Activated naive CD8-positive, alpha-beta T cell treated with anti-CD3 and anti-CD28 coated beads for 36 hours (primary cell): Measurements from ENCODE around the gene GMDS. TPM values are rescaled to one million over a fixed set of nuclear protein-coding genes. Genes with fewer than 3 reads are reported as not detected.

Source experiments
- DNase-seq: peaks from one replicate; pipeline ENCODE4 v3.0.0; 2021
- H3K27ac Mint-ChIP-seq: one replicate; pipeline ENCODE4 v1.8.0; 2022; ENCODE audit warnings: mild to moderate bottlenecking, moderate library complexity, mixed read lengths
- H3K27me3 Mint-ChIP-seq: one replicate; pipeline ENCODE4 v1.8.0; 2022; ENCODE audit warnings: mild to moderate bottlenecking, mixed read lengths
- H3K36me3 Mint-ChIP-seq: one replicate; pipeline ENCODE4 v1.8.0; 2021; ENCODE audit warnings: mild to moderate bottlenecking, mixed read lengths
- H3K4me1 Mint-ChIP-seq: one replicate; pipeline ENCODE4 v1.8.0; 2021; ENCODE audit warnings: mixed read lengths
- H3K4me3 Mint-ChIP-seq: one replicate; pipeline ENCODE4 v1.8.0; 2022; ENCODE audit warnings: mild to moderate bottlenecking, moderate library complexity, mixed read lengths
- H3K9me3 Mint-ChIP-seq: one replicate; pipeline ENCODE4 v1.8.0; 2022; ENCODE audit warnings: mixed read lengths
- total RNA-seq, 2 experiments: library from RNA; stranded (reverse); gene quantifications; one replicate each; pipeline ENCODE4 v1.2.3, GENCODE V29; 2021

GMDS gene
- total RNA-seq, 2 experiments from 2014 or later, result 34.7 to 38.5 TPM

DNA sequence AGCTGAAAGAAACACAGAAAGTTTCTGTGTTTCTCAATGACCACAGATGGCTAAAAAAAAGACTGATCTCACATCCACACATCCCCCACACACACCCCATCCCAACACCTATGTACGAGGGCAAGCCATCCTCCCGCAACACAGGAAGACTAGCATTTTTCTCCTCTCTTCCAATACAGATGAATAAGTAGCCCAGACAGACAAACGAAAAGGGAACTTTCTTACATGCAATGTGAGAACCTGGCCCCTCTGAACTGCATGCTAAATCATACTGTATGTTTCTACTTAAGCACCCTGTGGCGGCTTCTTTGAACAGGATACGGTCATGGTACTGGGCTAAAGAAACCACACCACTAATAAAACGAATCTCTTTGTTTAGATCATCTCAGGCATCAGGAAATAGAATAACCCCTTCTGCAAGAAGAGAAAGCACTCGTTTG lies 116.2 kb downstream of the GMDS start:
- no peaks in the 10 kb centered on the region for H3K9me3 Mint-ChIP-seq
- peak overlapping the region; percentile 2 for H3K27ac Mint-ChIP-seq
- no peak for DNase-seq
- peaks cover 20% of the 10 kb centered on the region for H3K36me3 Mint-ChIP-seq
- H3K4me3 Mint-ChIP-seq, result no peak overlapping the region
- H3K27me3 Mint-ChIP-seq, result no peaks in the 10 kb centered on the region
- H3K4me1 Mint-ChIP-seq, result peaks cover 48% of the 10 kb centered on the region

DNA sequence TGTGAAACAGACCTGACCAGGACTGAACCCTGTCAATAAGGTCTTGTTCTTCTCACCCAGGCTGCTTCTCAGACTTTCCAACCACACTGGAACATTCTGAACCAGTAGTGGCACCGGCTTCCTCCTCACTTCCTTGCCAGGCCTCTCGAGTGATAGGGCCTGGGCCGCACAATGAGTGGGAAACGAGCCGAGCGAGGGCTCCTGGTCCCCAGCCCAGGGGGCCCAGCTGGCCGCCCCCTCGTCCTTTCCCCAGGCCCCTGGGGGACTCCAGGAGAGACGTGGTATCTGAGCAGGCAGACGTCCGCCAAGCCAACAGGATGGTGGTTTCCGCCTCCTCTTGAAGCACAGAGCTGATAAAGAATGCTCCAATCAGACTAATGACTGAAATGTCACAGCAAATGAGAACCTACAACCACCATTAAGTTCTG lies 117.9 kb downstream of the GMDS start:
- Mint-ChIP-seq H3K4me1 (peaks cover 47% of the 10 kb centered on the region), H3K9me3 (no peaks in the 10 kb centered on the region), H3K27ac (peak overlapping the region; percentile 84), H3K36me3 (peaks cover 29% of the 10 kb centered on the region), H3K27me3 (no peaks in the 10 kb centered on the region), H3K4me3 (no peak overlapping the region)
- DNase-seq, result peak; percentile 78

GRCh38 chr6:2126351-2126750 lies 119.1 kb downstream of the GMDS start:
- peaks cover 37% of the 10 kb centered on the region for H3K36me3 Mint-ChIP-seq
- H3K9me3 Mint-ChIP-seq, result no peaks in the 10 kb centered on the region
- H3K4me3 Mint-ChIP-seq, result no peak overlapping the region
- no peak overlapping the region for H3K27ac Mint-ChIP-seq
- peaks cover 45% of the 10 kb centered on the region for H3K4me1 Mint-ChIP-seq
- H3K27me3 Mint-ChIP-seq, result no peaks in the 10 kb centered on the region
- DNase-seq, result no peak

- peaks cover 37% of the 10 kb centered on the region for H3K36me3 Mint-ChIP-seq
- H3K27me3 Mint-ChIP-seq, result no peaks in the 10 kb centered on the region
- no peak for DNase-seq
- no peak overlapping the region for H3K4me3 Mint-ChIP-seq
- no peaks in the 10 kb centered on the region for H3K9me3 Mint-ChIP-seq
- H3K4me1 Mint-ChIP-seq, result peaks cover 43% of the 10 kb centered on the region
- H3K27ac Mint-ChIP-seq, result no peak overlapping the region
These were observed 120.2 kb downstream of the GMDS start for GRCh38 chr6:2125158-2125557.

DNA sequence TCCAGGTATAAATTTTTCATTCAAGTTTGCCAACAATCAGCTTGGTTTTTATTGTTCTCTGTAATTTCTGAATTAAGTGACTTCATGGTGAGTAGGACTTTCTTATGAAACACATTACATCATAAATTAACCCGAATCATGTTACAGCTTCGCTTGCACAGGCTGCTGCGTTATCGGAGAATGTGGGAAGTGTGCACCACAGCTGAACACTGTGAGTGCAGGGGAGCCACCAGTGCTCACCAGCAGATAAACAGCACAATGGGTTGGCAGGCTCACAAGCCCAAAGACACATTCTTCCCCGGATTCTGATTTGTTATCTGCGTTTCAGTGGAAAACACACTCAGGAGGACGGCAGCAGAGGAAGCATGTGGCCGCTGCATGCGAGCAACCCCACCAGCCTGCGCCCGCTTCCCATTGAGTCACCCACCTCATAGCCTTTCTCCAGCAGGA lies 121.1 kb downstream of the GMDS start:
- Mint-ChIP-seq H3K36me3 (peaks cover 34% of the 10 kb centered on the region), H3K4me1 (peaks cover 36% of the 10 kb centered on the region), H3K9me3 (no peaks in the 10 kb centered on the region), H3K27me3 (no peaks in the 10 kb centered on the region), H3K27ac (no peak overlapping the region), H3K4me3 (no peak overlapping the region)
- DNase-seq, result no peak

- Mint-ChIP-seq H3K36me3 (peaks cover 33% of the 10 kb centered on the region), H3K4me3 (no peak overlapping the region), H3K9me3 (no peaks in the 10 kb centered on the region), H3K4me1 (peaks cover 8% of the 10 kb centered on the region), H3K27me3 (no peaks in the 10 kb centered on the region), H3K27ac (no peak overlapping the region)
- no peak for DNase-seq
These were observed 124.5 kb downstream of the GMDS start for GRCh38 chr6:2120912-2121311.

DNA sequence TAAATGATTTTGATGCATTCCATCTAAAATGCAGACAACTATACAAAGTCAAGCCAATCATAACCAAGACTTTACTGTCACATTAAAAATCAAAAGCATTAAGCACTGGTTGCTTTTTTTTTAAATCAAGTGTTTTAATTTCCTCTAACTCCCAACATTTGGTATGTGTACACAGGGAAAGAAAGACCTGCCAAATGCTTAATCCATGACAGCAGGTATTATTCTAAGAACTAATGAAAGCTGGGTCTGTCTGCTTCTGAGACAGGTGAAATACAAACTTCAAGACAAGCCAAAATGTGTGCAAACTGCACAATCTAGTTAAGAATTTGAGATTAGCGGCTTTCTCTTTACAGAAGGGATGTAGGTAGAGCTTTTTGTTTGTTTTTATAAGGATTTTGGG lies 126.1 kb downstream of the GMDS start:
- DNase-seq, result no peak

DNA sequence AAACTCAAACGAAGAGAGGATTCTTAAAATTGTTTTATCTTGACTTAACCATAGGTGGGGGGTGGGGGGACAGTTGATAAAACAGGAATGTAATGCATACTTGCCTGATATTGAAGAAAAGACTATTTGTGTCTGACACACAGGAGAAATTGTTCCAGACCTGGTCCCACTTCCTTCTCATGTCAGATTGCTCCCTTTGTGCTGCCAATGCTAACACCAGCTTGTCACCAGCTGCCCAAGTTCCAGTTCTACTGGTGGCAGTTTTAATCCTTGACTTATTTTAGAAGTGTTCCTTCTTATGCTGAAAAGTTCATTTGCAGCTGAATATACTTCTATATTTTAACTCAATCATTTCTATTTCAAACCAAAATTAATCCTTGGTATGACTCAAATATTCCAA lies 127.3 kb downstream of the GMDS start:
- Mint-ChIP-seq H3K36me3 (peaks cover 30% of the 10 kb centered on the region), H3K4me3 (no peak overlapping the region), H3K9me3 (no peaks in the 10 kb centered on the region), H3K4me1 (peaks cover 16% of the 10 kb centered on the region), H3K27ac (no peak overlapping the region), H3K27me3 (no peaks in the 10 kb centered on the region)
- DNase-seq, result no peak

More for the DNA sequence above, 126.1 kb downstream of the GMDS start:
- no peaks in the 10 kb centered on the region for H3K27me3 Mint-ChIP-seq
- H3K4me3 Mint-ChIP-seq, result no peak overlapping the region
- peaks cover 8% of the 10 kb centered on the region for H3K4me1 Mint-ChIP-seq
- no peaks in the 10 kb centered on the region for H3K9me3 Mint-ChIP-seq
- peaks cover 27% of the 10 kb centered on the region for H3K36me3 Mint-ChIP-seq
- no peak overlapping the region for H3K27ac Mint-ChIP-seq

GRCh38 chr6:2117447-2117846 lies 128.0 kb downstream of the GMDS start:
- no peaks in the 10 kb centered on the region for H3K27me3 Mint-ChIP-seq
- H3K9me3 Mint-ChIP-seq, result no peaks in the 10 kb centered on the region
- no peak overlapping the region for H3K27ac Mint-ChIP-seq
- DNase-seq, result no peak
- H3K4me1 Mint-ChIP-seq, result peaks cover 23% of the 10 kb centered on the region
- no peak overlapping the region for H3K4me3 Mint-ChIP-seq
- peaks cover 32% of the 10 kb centered on the region for H3K36me3 Mint-ChIP-seq

- Mint-ChIP-seq H3K4me3 (no peak overlapping the region), H3K27me3 (no peaks in the 10 kb centered on the region), H3K4me1 (peaks cover 25% of the 10 kb centered on the region), H3K36me3 (peaks cover 29% of the 10 kb centered on the region), H3K27ac (no peak overlapping the region), H3K9me3 (peaks cover 5% of the 10 kb centered on the region)
- no peak for DNase-seq
These were observed 128.9 kb downstream of the GMDS start for GRCh38 chr6:2116496-2116895.

DNA sequence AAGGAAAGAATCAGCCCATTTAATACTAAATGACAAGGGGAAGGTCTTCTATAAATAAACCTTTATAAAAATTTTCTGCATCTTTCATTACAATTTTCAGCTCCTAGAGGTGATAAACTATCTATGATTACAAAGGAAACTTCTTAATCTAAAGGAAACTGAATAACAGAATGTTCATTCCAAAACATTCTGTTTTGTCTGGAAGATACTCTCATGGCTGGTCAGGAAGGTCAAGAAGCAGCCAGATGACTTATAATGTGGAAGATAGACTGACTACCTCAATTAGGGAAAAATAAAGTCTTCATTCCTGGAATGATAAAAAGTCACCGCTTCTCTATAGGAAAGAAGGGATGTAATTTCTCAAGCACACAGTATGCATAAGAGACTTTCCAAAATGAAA lies 131.3 kb downstream of the GMDS start:
- Mint-ChIP-seq H3K4me3 (no peak overlapping the region), H3K27me3 (no peaks in the 10 kb centered on the region), H3K27ac (no peak overlapping the region), H3K4me1 (peaks cover 42% of the 10 kb centered on the region), H3K9me3 (peaks cover 13% of the 10 kb centered on the region), H3K36me3 (peaks cover 39% of the 10 kb centered on the region)
- DNase-seq, result no peak

GRCh38 chr6:2111162-2111677 lies 134.2 kb downstream of the GMDS start:
- Mint-ChIP-seq H3K27me3 (no peaks in the 10 kb centered on the region), H3K9me3 (peaks cover 13% of the 10 kb centered on the region), H3K27ac (peak overlapping the region; percentile 92), H3K36me3 (peaks cover 43% of the 10 kb centered on the region), H3K4me1 (peaks cover 39% of the 10 kb centered on the region), H3K4me3 (peak overlapping the region; percentile 66)
- DNase-seq, result peak; percentile 18

- peaks cover 13% of the 10 kb centered on the region for H3K9me3 Mint-ChIP-seq
- no peak for DNase-seq
- H3K4me1 Mint-ChIP-seq, result peaks cover 39% of the 10 kb centered on the region
- no peaks in the 10 kb centered on the region for H3K27me3 Mint-ChIP-seq
- peak overlapping the region; percentile 92 for H3K27ac Mint-ChIP-seq
- H3K36me3 Mint-ChIP-seq, result peaks cover 43% of the 10 kb centered on the region
- H3K4me3 Mint-ChIP-seq, result peak overlapping the region; percentile 66
These were observed 134.9 kb downstream of the GMDS start for GRCh38 chr6:2110504-2110903.

DNA sequence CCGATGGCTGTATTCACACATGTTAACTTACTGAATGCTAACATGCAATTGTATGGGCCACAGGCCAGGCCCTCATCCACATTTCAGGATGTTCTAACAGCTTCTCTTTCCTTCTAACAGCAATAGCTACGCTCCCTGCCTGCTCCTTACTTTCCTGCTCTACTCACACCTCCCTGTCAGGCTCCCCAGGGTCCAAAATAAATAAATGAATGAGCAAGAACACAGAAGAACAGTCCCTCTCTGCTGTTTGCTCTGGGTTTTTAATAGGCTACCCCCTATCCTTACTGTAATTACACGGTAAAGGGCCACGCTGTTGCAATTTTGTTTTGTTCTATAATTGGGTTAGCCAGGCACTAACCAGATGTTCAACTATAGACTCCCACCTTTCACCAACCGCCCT lies 135.6 kb downstream of the GMDS start:
- no peak overlapping the region for H3K4me3 Mint-ChIP-seq
- no peak overlapping the region for H3K27ac Mint-ChIP-seq
- peaks cover 39% of the 10 kb centered on the region for H3K4me1 Mint-ChIP-seq
- H3K36me3 Mint-ChIP-seq, result peaks cover 40% of the 10 kb centered on the region
- no peaks in the 10 kb centered on the region for H3K27me3 Mint-ChIP-seq
- no peak for DNase-seq
- H3K9me3 Mint-ChIP-seq, result peaks cover 13% of the 10 kb centered on the region

GRCh38 chr6:2108700-2109306 lies 136.6 kb downstream of the GMDS start:
- Mint-ChIP-seq H3K36me3 (peaks cover 36% of the 10 kb centered on the region), H3K27ac (no peak overlapping the region), H3K9me3 (peaks cover 13% of the 10 kb centered on the region), H3K4me3 (no peak overlapping the region), H3K4me1 (peaks cover 40% of the 10 kb centered on the region), H3K27me3 (no peaks in the 10 kb centered on the region)
- no peak for DNase-seq

GRCh38 chr6:2104524-2104880 lies 140.9 kb downstream of the GMDS start:
- H3K4me3 Mint-ChIP-seq, result no peak overlapping the region
- H3K36me3 Mint-ChIP-seq, result peaks cover 9% of the 10 kb centered on the region
- peaks cover 4% of the 10 kb centered on the region for H3K4me1 Mint-ChIP-seq
- no peak for DNase-seq
- no peaks in the 10 kb centered on the region for H3K9me3 Mint-ChIP-seq
- H3K27me3 Mint-ChIP-seq, result no peaks in the 10 kb centered on the region
- H3K27ac Mint-ChIP-seq, result no peak overlapping the region
